Ascending aorta (tissue), 2 donors: ENCODE measurements around the gene FAM227B. TPM values are rescaled to one million over a fixed set of nuclear protein-coding genes. Genes with fewer than 3 reads are reported as not detected.

Experiments used
- DNase-seq, 2 donors: peaks; one replicate each; pipeline ENCODE4 v3.0.0-alpha.2; 2019; ENCODE audit warnings: low spot score in 2 of 2
- H3K27ac ChIP-seq, 2 donors: fragments of 200-600 bp; sonication (generic); one replicate each; pipeline ENCODE4 v1.5.1; 2016 to 2017; ENCODE audit warnings: mild to moderate bottlenecking in 1 of 2
- H3K27me3 ChIP-seq: fragments of 200-600 bp; sonication (generic); one replicate; pipeline ENCODE4 v1.5.1; 2017
- H3K36me3 ChIP-seq, 2 donors: fragments of 200-600 bp; sonication (generic); one replicate each; pipeline ENCODE4 v1.5.1; 2016
- H3K4me1 ChIP-seq, 2 donors: fragments of 200-600 bp; sonication (generic); one replicate each; pipeline ENCODE4 v1.5.1; 2016 to 2017; ENCODE audit warnings: mild to moderate bottlenecking in 1 of 2
- H3K4me3 ChIP-seq, 2 donors: fragments of 200-600 bp; sonication (generic); one replicate each; pipeline ENCODE4 v1.5.1; 2016 to 2017; ENCODE audit warnings: mild to moderate bottlenecking in 1 of 2
- H3K9me3 ChIP-seq, 2 donors: fragments of 200-600 bp; sonication (generic); one replicate each; pipeline ENCODE4 v1.5.1; 2016
- intact Hi-C: fragments of 100-400 bp; cut with DNase I; formaldehyde crosslinking; loops from one replicate; pipeline ENCODE4 v1.15.1; 2023
- total RNA-seq: library from RNA; depleted of rRNA; stranded (reverse); fragments of >200 nt; gene quantifications from one replicate; pipeline ENCODE4 v1.1.0, GENCODE V29; 2016
- TF ChIP-seq, protein P1 (sequence below), 3 experiments: fragments of 200-600 bp in 2 of 3; fragments of 450-650 bp in 1 of 3; sonication (generic) in 2 of 3; IDR thresholded peaks; one replicate each; pipeline ENCODE4 v1.5.1; 2016 to 2019; ENCODE audit warnings: antibody characterized with exemption in 3 of 3, mild to moderate bottlenecking in 1 of 3, moderate library complexity in 1 of 3

Gene FAM227B
- total RNA-seq, 1 donor from 2014 or later, result not detected

DNA sequence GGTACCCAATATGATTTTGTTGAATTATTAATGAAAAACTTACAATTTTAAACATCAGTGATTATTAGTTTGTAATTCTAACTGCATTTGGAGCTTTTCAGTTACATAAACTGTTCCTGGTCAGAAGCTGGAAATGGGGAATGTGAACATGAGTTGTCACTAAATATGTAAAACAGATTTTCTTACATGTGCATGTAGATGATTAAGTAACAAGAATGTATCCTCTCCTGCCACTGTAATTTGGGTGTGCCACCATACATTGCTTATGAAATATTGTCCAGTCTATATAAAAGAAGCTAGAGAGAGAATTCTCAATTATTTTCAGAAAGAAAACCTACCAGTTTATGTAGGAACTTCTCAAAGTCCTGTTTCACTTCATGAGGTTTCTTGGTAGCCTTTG lies 289.2 kb downstream of the FAM227B start:
- no peaks in the 10 kb centered on the region for H3K4me1 ChIP-seq
- no peak overlapping the region for H3K4me3 ChIP-seq
- H3K27ac ChIP-seq, result no peak overlapping the region
- H3K36me3 ChIP-seq, result no peaks in the 10 kb centered on the region
- H3K27me3 ChIP-seq, result no peaks in the 10 kb centered on the region
- no peaks in the 10 kb centered on the region for H3K9me3 ChIP-seq
- intact Hi-C loops, result no loop called here
- DNase-seq, result no peak
- TF ChIP-seq, protein P1, sequence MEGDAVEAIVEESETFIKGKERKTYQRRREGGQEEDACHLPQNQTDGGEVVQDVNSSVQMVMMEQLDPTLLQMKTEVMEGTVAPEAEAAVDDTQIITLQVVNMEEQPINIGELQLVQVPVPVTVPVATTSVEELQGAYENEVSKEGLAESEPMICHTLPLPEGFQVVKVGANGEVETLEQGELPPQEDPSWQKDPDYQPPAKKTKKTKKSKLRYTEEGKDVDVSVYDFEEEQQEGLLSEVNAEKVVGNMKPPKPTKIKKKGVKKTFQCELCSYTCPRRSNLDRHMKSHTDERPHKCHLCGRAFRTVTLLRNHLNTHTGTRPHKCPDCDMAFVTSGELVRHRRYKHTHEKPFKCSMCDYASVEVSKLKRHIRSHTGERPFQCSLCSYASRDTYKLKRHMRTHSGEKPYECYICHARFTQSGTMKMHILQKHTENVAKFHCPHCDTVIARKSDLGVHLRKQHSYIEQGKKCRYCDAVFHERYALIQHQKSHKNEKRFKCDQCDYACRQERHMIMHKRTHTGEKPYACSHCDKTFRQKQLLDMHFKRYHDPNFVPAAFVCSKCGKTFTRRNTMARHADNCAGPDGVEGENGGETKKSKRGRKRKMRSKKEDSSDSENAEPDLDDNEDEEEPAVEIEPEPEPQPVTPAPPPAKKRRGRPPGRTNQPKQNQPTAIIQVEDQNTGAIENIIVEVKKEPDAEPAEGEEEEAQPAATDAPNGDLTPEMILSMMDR (IDR thresholded peaks at IDR 0.05), result no peak

DNA sequence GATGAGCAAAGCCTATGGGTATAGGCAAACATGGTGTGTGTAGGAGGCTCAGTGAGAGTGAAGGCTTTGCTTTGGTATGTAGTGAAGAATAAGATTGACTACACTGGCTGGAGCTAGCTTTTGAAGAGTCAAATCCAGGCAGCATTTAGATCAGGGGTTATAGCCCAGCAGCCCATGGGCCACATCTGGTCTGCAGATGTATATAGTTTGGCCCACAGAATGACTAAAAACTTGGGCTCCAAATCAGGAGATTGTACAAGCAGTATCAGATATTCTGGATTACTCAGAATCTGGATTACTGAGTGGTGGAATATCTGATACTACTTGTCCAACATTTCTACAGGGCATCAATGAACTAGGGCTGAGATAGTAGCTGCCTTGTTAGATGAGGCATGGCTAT lies 290.5 kb downstream of the FAM227B start:
- H3K4me3 ChIP-seq, result no peak overlapping the region
- H3K36me3 ChIP-seq, result no peaks in the 10 kb centered on the region
- no peaks in the 10 kb centered on the region for H3K9me3 ChIP-seq
- no peaks in the 10 kb centered on the region for H3K27me3 ChIP-seq
- TF ChIP-seq, protein P1 (IDR thresholded peaks at IDR 0.05), result no peak
- no peak for DNase-seq
- intact Hi-C loops, result no loop called here
- H3K4me1 ChIP-seq, result no peaks in the 10 kb centered on the region
- no peak overlapping the region for H3K27ac ChIP-seq

- DNase-seq, result no peak
- no peaks in the 10 kb centered on the region for H3K9me3 ChIP-seq
- no peaks in the 10 kb centered on the region for H3K36me3 ChIP-seq
- no peak overlapping the region for H3K27ac ChIP-seq
- no peaks in the 10 kb centered on the region for H3K4me1 ChIP-seq
- intact Hi-C loops, result no loop called here
- TF ChIP-seq, protein P1 (IDR thresholded peaks at IDR 0.05), result no peak
- no peak overlapping the region for H3K4me3 ChIP-seq
- H3K27me3 ChIP-seq, result no peaks in the 10 kb centered on the region
Measured at GRCh38 chr15:49328941-49329340, 291.7 kb downstream of the FAM227B start.

- H3K27ac ChIP-seq, result no peak overlapping the region
- H3K36me3 ChIP-seq, result no peaks in the 10 kb centered on the region
- no peaks in the 10 kb centered on the region for H3K27me3 ChIP-seq
- no peak for DNase-seq
- no peaks in the 10 kb centered on the region for H3K9me3 ChIP-seq
- intact Hi-C loops, result no loop called here
- no peaks in the 10 kb centered on the region for H3K4me1 ChIP-seq
- TF ChIP-seq, protein P1 (IDR thresholded peaks at IDR 0.05), result no peak
- no peak overlapping the region for H3K4me3 ChIP-seq
Measured at GRCh38 chr15:49327927-49328326, 292.7 kb downstream of the FAM227B start.

- Histone ChIP-seq H3K9me3 (no peaks in the 10 kb centered on the region), H3K27ac (no peak overlapping the region), H3K36me3 (peaks cover 8 to 21% of the 10 kb centered on the region in 2 donors), H3K4me1 (no peaks in the 10 kb centered on the region), H3K4me3 (no peak overlapping the region), H3K27me3 (no peaks in the 10 kb centered on the region)
- TF ChIP-seq, protein P1 (IDR thresholded peaks at IDR 0.05), result no peak
- no peak for DNase-seq
- intact Hi-C loops, result no loop called here
Measured at GRCh38 chr15:49323207-49323606, 297.4 kb downstream of the FAM227B start.

GRCh38 chr15:49320351-49320750 lies 300.3 kb downstream of the FAM227B start:
- intact Hi-C loops, result no loop called here
- DNase-seq, result no peak
- TF ChIP-seq, protein P1 (IDR thresholded peaks at IDR 0.05), result no peak
- Histone ChIP-seq H3K9me3 (no peaks in the 10 kb centered on the region), H3K4me3 (no peak overlapping the region), H3K36me3 (peaks cover 8 to 21% of the 10 kb centered on the region in 2 donors), H3K4me1 (no peaks in the 10 kb centered on the region), H3K27ac (no peak overlapping the region), H3K27me3 (no peaks in the 10 kb centered on the region)
